Progenitor cell of endocrine pancreas (in vitro differentiated cells): ENCODE measurements around the gene FCHSD2. TPM values are rescaled to one million over a fixed set of nuclear protein-coding genes. Genes with fewer than 3 reads are reported as not detected.

Source experiments
- DNase-seq: peaks from one replicate; pipeline ENCODE4 v3.0.0; 2021; ENCODE audit warnings: low spot score; ENCODE audit not compliant: unreplicated experiment
- H3K27ac Mint-ChIP-seq: 2 replicates; pipeline ENCODE4 v1.8.0; 2021; ENCODE audit warnings: mild to moderate bottlenecking, moderate library complexity, mixed read lengths
- H3K27me3 Mint-ChIP-seq: 2 replicates; pipeline ENCODE4 v1.8.0; 2021; ENCODE audit warnings: mixed read lengths
- H3K36me3 Mint-ChIP-seq: 2 replicates; pipeline ENCODE4 v1.8.0; 2022; ENCODE audit warnings: mixed read lengths; ENCODE audit not compliant: insufficient read depth
- H3K4me1 Mint-ChIP-seq: 2 replicates; pipeline ENCODE4 v1.8.0; 2021; ENCODE audit warnings: low read depth, mixed read lengths
- H3K4me3 Mint-ChIP-seq: 2 replicates; pipeline ENCODE4 v1.8.0; 2021; ENCODE audit warnings: low read depth, mild to moderate bottlenecking, moderate library complexity, mixed read lengths
- H3K9me3 Mint-ChIP-seq: 2 replicates; pipeline ENCODE4 v1.8.0; 2021; ENCODE audit warnings: low read depth, mixed read lengths
- total RNA-seq: library from RNA; stranded (reverse); gene quantifications from 2 replicates; pipeline ENCODE4 v1.2.1, GENCODE V29; 2021
- TF ChIP-seq, protein P1 (sequence below): fragments of 200-600 bp; sonication (generic); IDR thresholded peaks from one replicate; pipeline ENCODE4 v1.5.0; 2021; ENCODE audit warnings: antibody characterized with exemption, mild to moderate bottlenecking; ENCODE audit not compliant: unreplicated experiment

FCHSD2 gene
- total RNA-seq, 1 donor from 2014 or later, result 35.4 TPM

DNA sequence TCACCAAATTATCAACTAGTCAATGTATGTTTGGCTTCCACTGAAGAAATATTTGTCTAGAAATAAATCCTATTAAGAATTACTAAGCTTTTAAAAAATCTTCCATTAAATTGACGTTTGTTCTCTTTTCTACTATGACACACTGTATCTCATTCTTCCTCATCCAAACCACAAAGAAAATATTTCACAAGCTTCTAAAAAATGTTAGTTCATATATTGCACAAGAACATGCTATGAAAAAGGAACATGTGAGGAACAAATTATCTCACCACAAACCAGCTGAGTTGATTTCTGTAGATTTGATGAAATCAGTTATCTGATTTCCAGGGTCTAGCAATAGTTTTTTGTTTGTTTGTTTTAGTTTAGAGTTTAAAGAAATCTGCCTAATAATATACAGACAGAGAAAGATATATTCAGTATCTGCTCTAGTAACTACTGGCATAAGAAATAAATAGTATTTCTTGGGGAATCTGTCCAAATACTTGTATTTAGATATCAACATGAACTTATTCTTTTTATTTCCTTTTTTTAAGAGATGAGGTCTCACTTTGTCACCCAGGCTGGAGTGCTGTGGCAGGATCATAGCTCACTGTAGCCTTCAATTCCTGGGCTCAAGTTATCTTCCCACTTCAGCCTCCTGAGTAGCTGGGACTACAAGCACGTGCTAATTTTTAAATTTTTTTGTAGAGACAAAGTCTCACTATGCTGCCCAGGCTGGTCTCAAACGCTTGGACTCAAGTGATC, 166.2 kb downstream of the FCHSD2 start:
- H3K36me3 Mint-ChIP-seq, result peaks cover 42% of the 10 kb centered on the region
- H3K9me3 Mint-ChIP-seq, result peaks cover 12% of the 10 kb centered on the region
- no peaks in the 10 kb centered on the region for H3K27me3 Mint-ChIP-seq
- DNase-seq, result no peak
- no peak overlapping the region for H3K4me3 Mint-ChIP-seq
- peaks cover 6% of the 10 kb centered on the region for H3K4me1 Mint-ChIP-seq
- TF ChIP-seq, protein P1, sequence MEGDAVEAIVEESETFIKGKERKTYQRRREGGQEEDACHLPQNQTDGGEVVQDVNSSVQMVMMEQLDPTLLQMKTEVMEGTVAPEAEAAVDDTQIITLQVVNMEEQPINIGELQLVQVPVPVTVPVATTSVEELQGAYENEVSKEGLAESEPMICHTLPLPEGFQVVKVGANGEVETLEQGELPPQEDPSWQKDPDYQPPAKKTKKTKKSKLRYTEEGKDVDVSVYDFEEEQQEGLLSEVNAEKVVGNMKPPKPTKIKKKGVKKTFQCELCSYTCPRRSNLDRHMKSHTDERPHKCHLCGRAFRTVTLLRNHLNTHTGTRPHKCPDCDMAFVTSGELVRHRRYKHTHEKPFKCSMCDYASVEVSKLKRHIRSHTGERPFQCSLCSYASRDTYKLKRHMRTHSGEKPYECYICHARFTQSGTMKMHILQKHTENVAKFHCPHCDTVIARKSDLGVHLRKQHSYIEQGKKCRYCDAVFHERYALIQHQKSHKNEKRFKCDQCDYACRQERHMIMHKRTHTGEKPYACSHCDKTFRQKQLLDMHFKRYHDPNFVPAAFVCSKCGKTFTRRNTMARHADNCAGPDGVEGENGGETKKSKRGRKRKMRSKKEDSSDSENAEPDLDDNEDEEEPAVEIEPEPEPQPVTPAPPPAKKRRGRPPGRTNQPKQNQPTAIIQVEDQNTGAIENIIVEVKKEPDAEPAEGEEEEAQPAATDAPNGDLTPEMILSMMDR, result no peak
- H3K27ac Mint-ChIP-seq, result no peak overlapping the region

DNA sequence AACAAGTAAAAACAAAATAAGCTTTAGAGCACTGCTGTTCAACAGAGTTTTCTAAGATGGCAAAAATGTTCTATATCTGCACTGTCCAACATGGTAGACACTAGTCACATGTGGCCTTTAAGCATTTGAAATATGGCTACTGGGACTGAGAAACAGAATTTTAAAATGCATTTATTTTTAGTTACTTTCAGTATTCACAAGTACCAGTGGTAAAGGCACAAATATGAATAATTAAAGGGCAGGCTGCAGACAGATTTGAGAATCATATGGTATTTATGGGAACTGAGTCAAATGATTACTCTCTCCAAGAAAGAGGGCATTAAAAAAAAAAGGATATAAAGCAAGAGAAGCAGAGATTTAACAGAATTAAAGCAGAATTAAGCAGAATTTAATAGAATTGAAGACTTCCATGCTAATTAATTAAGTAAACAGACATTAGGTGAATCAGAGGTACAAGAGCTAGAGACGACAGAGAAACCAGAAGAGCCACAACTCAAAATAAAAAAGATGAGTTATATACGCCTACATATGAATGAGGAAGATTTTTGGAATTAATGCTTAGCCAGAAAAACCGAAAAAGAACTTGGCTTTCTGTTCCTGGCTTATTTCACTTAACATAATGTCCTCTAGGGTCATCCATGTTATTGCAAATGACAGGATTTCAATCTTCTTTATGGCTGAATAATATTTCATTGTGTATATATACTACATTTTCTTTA, 167.5 kb downstream of the FCHSD2 start:
- Mint-ChIP-seq H3K4me3 (no peak overlapping the region), H3K27me3 (no peaks in the 10 kb centered on the region)

DNA sequence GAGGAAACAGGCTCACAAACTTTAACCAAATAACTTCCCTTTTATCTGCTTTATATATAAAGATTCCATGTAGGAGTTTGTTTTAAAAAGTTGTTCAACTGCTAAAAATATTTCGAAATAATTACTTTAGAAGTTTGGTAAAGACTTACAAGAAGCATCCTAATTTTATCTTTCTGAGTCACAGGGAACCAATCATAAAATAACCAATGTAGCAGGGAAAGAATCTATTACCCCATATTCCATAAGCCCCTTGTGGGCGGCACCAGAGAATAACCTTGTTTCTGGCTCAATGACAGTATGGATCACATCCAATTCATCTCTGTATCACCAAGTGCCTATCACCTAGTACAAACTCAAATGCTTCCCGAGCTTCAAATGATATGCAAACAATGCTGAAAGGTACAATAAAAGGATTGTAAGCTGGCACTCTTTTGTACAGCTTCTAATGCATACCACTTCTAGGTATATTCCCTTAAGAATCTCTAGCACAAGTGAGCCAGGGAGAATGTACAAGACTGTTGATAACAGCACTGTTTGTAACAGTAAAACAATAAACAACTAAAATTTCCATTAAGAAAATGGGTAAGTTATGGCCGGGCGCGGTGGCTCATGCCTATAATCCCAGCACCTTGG, 169.5 kb downstream of the FCHSD2 start:
- H3K4me1 Mint-ChIP-seq, result peaks cover 17% of the 10 kb centered on the region
- no peak overlapping the region for H3K27ac Mint-ChIP-seq
- TF ChIP-seq, protein P1, result no peak
- H3K27me3 Mint-ChIP-seq, result no peaks in the 10 kb centered on the region
- no peak for DNase-seq
- peaks cover 29% of the 10 kb centered on the region for H3K36me3 Mint-ChIP-seq
- no peak overlapping the region for H3K4me3 Mint-ChIP-seq
- peaks cover 12% of the 10 kb centered on the region for H3K9me3 Mint-ChIP-seq

More for the DNA sequence above, 167.5 kb downstream of the FCHSD2 start:
- no peak for DNase-seq
- Mint-ChIP-seq H3K9me3 (peaks cover 12% of the 10 kb centered on the region), H3K36me3 (peaks cover 41% of the 10 kb centered on the region), H3K4me1 (peaks cover 13% of the 10 kb centered on the region), H3K27ac (no peak overlapping the region)
- TF ChIP-seq, protein P1, result no peak

DNA sequence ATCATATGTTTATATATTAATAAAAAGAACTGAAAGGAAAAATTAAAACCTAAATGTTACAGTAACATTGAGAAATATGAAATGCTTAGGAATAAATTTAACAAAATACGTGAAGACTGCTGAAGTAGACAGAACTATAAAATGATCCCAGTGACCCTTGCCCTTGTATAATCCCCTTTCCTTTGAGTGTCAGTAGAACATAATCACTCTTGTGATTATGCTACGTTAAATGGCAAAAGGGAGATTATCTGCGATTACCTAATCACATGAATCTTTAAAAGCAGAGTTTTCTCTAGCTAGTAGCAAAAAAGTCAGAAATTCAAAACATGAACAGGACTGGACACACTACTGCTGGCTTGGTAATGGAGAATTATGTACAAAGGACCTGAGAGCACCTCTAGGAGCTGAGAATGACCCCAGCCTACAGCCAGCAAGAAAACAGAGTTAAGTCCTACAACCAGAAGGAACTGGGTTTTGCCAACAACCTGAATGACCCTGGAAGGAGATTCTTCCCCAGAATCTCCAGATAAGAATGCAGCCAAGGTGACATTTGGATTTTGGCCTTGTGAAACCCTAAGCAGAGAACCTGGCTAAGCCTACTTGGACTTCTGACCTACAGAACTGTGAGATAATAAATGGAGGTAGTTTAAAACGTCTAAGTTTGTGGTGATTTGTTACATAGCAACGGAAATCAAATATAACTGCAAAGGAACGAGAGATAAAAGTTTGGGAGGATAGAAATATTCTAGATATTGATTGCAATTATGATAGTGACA, 170.7 kb downstream of the FCHSD2 start:
- Mint-ChIP-seq H3K4me1 (peaks cover 17% of the 10 kb centered on the region), H3K36me3 (peaks cover 20% of the 10 kb centered on the region), H3K27ac (no peak overlapping the region), H3K4me3 (no peak overlapping the region), H3K9me3 (peaks cover 8% of the 10 kb centered on the region), H3K27me3 (no peaks in the 10 kb centered on the region)
- TF ChIP-seq, protein P1, result no peak
- no peak for DNase-seq

DNA sequence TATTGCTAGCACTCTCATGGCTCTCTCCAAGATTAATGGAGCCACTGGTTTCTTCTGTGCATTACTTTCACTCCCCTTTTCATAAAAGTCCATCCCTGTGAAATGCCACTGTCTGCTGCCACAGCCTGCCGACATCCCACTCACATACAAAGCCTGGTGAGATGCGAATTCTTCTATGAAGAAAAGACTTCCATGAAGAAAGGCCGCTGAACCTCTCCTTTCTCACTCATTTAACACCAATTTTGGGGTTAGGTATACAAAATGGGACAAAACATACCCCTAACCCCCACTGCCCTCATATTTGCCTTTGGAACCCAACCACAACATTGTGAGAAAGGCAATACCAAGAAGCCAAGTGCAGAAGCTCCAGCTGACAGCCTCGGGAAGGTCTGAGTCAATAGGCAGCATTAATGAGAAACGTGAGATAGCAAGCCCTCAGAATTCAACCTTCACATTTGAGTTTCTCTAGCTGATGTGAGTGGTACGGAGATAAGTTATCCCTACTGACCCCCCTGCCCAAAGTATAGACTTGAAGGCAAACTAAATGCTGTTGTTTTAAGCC, 171.5 kb downstream of the FCHSD2 start:
- TF ChIP-seq, protein P1, result no peak
- Mint-ChIP-seq H3K27me3 (no peaks in the 10 kb centered on the region), H3K9me3 (peaks cover 3% of the 10 kb centered on the region), H3K4me3 (no peak overlapping the region), H3K4me1 (peaks cover 17% of the 10 kb centered on the region), H3K36me3 (peaks cover 16% of the 10 kb centered on the region), H3K27ac (no peak overlapping the region)
- DNase-seq, result no peak
